AG09309 (cell line): ENCODE measurements around the gene POFUT1.

Experiments
- DNase-seq: peaks from one replicate; pipeline ENCODE4 v3.0.0-alpha.2; 2010; ENCODE audit warnings: low read depth
- H3K4me3 ChIP-seq: 2 replicates; pipeline ENCODE4 v1.5.1; 2011; ENCODE audit warnings: mild to moderate bottlenecking, low read depth, low read length, moderate library complexity; ENCODE audit not compliant: control insufficient read depth
- CTCF ChIP-seq: IDR thresholded peaks from 2 replicates; pipeline ENCODE4 v1.5.1; 2011; ENCODE audit warnings: mild to moderate bottlenecking, low read depth, low read length, inconsistent platforms; ENCODE audit not compliant: insufficient read depth, control insufficient read depth; ENCODE audit errors: missing control alignments

The POFUT1 gene

GRCh38 chr20:32235331-32236047 is 27.8 kb downstream of the POFUT1 start:
- DNase-seq, result no peak
- TF ChIP-seq CTCF, result no peak

GRCh38 chr20:32236048-32236533 is 28.4 kb downstream of the POFUT1 start:
- no peak for TF ChIP-seq CTCF
- no peak overlapping the region for H3K4me3 ChIP-seq
- DNase-seq, result no peak

More at GRCh38 chr20:32235331-32236047, 27.8 kb downstream of the POFUT1 start:
- no peak overlapping the region for H3K4me3 ChIP-seq

- no peak for TF ChIP-seq CTCF
- DNase-seq, result no peak
- no peak overlapping the region for H3K4me3 ChIP-seq
These were observed 29.1 kb downstream of the POFUT1 start for GRCh38 chr20:32236819-32237218.

- no peak for DNase-seq
- no peak for TF ChIP-seq CTCF
- H3K4me3 ChIP-seq, result no peak overlapping the region
These were observed 29.7 kb downstream of the POFUT1 start for GRCh38 chr20:32237419-32237818.

- no peak overlapping the region for H3K4me3 ChIP-seq
- DNase-seq, result no peak
- TF ChIP-seq CTCF, result no peak
These were observed 31.1 kb downstream of the POFUT1 start for GRCh38 chr20:32238483-32239425.

GRCh38 chr20:32240205-32240604 is 32.5 kb downstream of the POFUT1 start:
- no peak overlapping the region for H3K4me3 ChIP-seq
- TF ChIP-seq CTCF, result no peak
- DNase-seq, result no peak
